ENCODE results near the gene HOXB9. TPM values are rescaled to one million over a fixed set of nuclear protein-coding genes. Genes with fewer than 3 reads are reported as not detected.

The HOXB9 gene
- total and polyA plus RNA-seq, 2 donors (not counting 1 experiment from before 2014, with no cell fraction given) = not detected

- H3K36me3 ChIP-seq (ENCODE audit: control insufficient read depth, insufficient read depth, low read length) = peaks cover 6% of the 10 kb centered on the region
These were observed 19.1 kb downstream of the HOXB9 start for GRCh38 chr17:48606892-48607614.

DNA sequence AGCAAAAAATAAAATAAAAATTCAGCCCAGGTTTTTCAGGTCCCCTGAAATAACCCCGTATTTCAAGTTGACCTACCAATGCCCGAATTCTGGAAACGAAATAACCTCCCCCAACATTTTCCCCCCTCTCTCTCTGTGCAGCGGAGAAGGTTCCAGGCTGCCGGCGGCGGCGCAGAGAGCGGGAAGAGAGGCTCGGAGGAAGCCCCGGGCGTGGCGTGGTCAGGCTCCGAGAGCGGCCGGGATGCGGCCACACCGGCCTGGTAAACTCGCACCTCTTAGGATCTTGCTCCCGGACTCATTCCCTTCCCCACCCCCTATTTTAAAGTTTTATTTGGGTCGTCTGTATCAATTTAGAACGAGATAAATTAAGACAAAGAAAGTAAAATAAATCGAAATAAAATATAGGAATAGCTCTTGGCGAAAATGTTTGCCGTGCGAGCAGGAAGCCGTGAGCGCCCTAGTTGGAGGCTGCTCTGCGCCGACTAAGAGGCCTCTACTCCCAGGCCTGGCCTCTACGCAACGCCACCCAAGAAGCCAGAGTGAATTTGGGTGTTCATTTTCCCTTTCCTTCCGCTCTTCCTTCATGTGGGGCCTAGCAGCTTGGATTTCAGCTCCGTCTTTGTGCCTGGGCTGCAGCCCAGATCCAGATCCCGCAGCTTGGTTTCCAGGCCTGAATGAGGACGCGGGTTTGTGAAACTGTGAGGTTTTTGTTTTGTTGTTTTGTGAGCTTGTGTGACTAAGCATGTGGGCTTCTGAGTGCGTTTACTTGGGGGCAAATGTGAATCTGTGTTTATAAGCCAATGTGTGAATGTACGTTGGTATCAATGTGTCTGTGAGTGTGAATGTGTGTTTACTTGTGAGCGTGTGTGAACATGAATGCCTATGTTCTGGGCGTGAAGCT lies 19.9 kb downstream of the HOXB9 start:
- Histone ChIP-seq H2AFZ (ENCODE audit: low read length) (no peak overlapping the region), H4K20me1 (ENCODE audit: control insufficient read depth, extremely low read depth, insufficient read depth, low read length) (no peaks in the 10 kb centered on the region), H3K27me3 (ENCODE audit: control insufficient read depth, insufficient read depth, low read length) (no peaks in the 10 kb centered on the region), H3K79me2 (ENCODE audit: control insufficient read depth, insufficient read depth, low read length) (peaks cover 36% of the 10 kb centered on the region), H3K9me3 (ENCODE audit: control insufficient read depth, insufficient read depth, low read depth, low read length) (no peaks in the 10 kb centered on the region), H3K36me3 (ENCODE audit: control insufficient read depth, insufficient read depth, low read length) (peaks cover 6% of the 10 kb centered on the region), H3K4me2 (ENCODE audit: extremely low read depth, insufficient read depth, low read length) (no peak overlapping the region), H3K4me3 (replicated peaks in 1 of 4; ENCODE audit: control extremely low read depth in 1 of 4, insufficient read depth in 1 of 4, low read depth in 3 of 4, low read length in 4 of 4) (no peak overlapping the region), H3K9ac (ENCODE audit: insufficient read depth, low read length) (no peak overlapping the region), H3K4me1 (ENCODE audit: control insufficient read depth, extremely low read depth, insufficient read depth, low read length) (peaks cover 11% of the 10 kb centered on the region), H3K27ac (ENCODE audit: insufficient read depth, low read length) (no peak overlapping the region)
- no peak for TF ChIP-seq EZH2 (IDR thresholded peaks at IDR 0.05; ENCODE audit: low read length, missing control alignments)
- TF ChIP-seq, protein P1, sequence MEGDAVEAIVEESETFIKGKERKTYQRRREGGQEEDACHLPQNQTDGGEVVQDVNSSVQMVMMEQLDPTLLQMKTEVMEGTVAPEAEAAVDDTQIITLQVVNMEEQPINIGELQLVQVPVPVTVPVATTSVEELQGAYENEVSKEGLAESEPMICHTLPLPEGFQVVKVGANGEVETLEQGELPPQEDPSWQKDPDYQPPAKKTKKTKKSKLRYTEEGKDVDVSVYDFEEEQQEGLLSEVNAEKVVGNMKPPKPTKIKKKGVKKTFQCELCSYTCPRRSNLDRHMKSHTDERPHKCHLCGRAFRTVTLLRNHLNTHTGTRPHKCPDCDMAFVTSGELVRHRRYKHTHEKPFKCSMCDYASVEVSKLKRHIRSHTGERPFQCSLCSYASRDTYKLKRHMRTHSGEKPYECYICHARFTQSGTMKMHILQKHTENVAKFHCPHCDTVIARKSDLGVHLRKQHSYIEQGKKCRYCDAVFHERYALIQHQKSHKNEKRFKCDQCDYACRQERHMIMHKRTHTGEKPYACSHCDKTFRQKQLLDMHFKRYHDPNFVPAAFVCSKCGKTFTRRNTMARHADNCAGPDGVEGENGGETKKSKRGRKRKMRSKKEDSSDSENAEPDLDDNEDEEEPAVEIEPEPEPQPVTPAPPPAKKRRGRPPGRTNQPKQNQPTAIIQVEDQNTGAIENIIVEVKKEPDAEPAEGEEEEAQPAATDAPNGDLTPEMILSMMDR (conservative IDR thresholded peaks at IDR 0.05 in 1 of 2, IDR thresholded peaks at IDR 0.05 in 1 of 2; ENCODE audit: low read depth in 1 of 2, low read length in 2 of 2) = no peak
- no peak for DNase-seq (ENCODE audit: low read depth in 2 of 2)

More at GRCh38 chr17:48606892-48607614, 19.1 kb downstream of the HOXB9 start:
- Histone ChIP-seq H3K79me2 (ENCODE audit: control insufficient read depth, insufficient read depth, low read length) (peaks cover 32% of the 10 kb centered on the region), H3K27ac (ENCODE audit: insufficient read depth, low read length) (no peak overlapping the region), H2AFZ (ENCODE audit: low read length) (no peak overlapping the region), H3K4me2 (ENCODE audit: extremely low read depth, insufficient read depth, low read length) (no peak overlapping the region), H4K20me1 (ENCODE audit: control insufficient read depth, extremely low read depth, insufficient read depth, low read length) (no peaks in the 10 kb centered on the region), H3K9me3 (ENCODE audit: control insufficient read depth, insufficient read depth, low read depth, low read length) (no peaks in the 10 kb centered on the region), H3K27me3 (ENCODE audit: control insufficient read depth, insufficient read depth, low read length) (no peaks in the 10 kb centered on the region), H3K4me3 (replicated peaks in 1 of 4; ENCODE audit: control extremely low read depth in 1 of 4, insufficient read depth in 1 of 4, low read depth in 3 of 4, low read length in 4 of 4) (no peak overlapping the region), H3K9ac (ENCODE audit: insufficient read depth, low read length) (no peak overlapping the region), H3K4me1 (ENCODE audit: control insufficient read depth, extremely low read depth, insufficient read depth, low read length) (peaks cover 15% of the 10 kb centered on the region)
- DNase-seq (ENCODE audit: low read depth in 2 of 2) = no peak
- TF ChIP-seq, protein P1 (conservative IDR thresholded peaks at IDR 0.05 in 1 of 2, IDR thresholded peaks at IDR 0.05 in 1 of 2; ENCODE audit: low read depth in 1 of 2, low read length in 2 of 2) = no peak

DNA sequence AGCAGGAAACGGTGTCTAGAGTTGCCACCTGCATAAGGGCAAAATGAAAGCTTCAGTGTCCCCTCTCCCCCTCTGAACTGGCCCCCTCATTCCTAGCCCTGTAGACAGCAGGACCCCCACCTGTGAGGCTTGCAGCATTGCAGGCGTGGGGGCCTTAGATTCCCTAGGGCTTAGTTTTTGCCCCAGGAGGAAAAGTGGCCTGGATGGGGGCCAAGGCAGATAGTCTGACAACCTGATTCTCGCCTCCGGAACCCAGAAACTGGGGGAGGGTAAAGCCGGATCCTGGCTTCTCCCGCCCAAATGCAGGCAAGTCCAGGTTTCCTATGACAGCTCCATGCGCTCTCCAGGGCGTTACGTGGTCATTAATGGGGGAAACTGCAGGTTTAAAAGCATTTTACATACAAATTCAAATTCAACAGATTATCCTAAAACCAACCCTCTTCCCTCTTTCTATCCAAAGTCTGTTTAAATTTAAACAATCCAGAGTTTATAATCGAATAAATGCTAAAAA lies 20.7 kb downstream of the HOXB9 start:
- peaks cover 9% of the 10 kb centered on the region for H3K4me1 ChIP-seq (ENCODE audit: control insufficient read depth, extremely low read depth, insufficient read depth, low read length)
- H3K27me3 ChIP-seq (ENCODE audit: control insufficient read depth, insufficient read depth, low read length) = no peaks in the 10 kb centered on the region
- DNase-seq (ENCODE audit: low read depth in 2 of 2) = no peak
- H3K79me2 ChIP-seq (ENCODE audit: control insufficient read depth, insufficient read depth, low read length) = peaks cover 44% of the 10 kb centered on the region
- H4K20me1 ChIP-seq (ENCODE audit: control insufficient read depth, extremely low read depth, insufficient read depth, low read length) = no peaks in the 10 kb centered on the region
- H3K4me3 ChIP-seq (replicated peaks in 1 of 4; ENCODE audit: control extremely low read depth in 1 of 4, insufficient read depth in 1 of 4, low read depth in 3 of 4, low read length in 4 of 4) = no peak overlapping the region
- H3K9me3 ChIP-seq (ENCODE audit: control insufficient read depth, insufficient read depth, low read depth, low read length) = no peaks in the 10 kb centered on the region
- no peak overlapping the region for H3K9ac ChIP-seq (ENCODE audit: insufficient read depth, low read length)
- no peak overlapping the region for H3K4me2 ChIP-seq (ENCODE audit: extremely low read depth, insufficient read depth, low read length)
- no peak overlapping the region for H3K27ac ChIP-seq (ENCODE audit: insufficient read depth, low read length)
- no peak overlapping the region for H2AFZ ChIP-seq (ENCODE audit: low read length)
- peaks cover 6% of the 10 kb centered on the region for H3K36me3 ChIP-seq (ENCODE audit: control insufficient read depth, insufficient read depth, low read length)
- TF ChIP-seq EZH2 (IDR thresholded peaks at IDR 0.05; ENCODE audit: low read length, missing control alignments) = no peak
- TF ChIP-seq, protein P1 (conservative IDR thresholded peaks at IDR 0.05 in 1 of 2, IDR thresholded peaks at IDR 0.05 in 1 of 2; ENCODE audit: low read depth in 1 of 2, low read length in 2 of 2) = no peak

Measured in fibroblast of lung (primary cell).